H9 (cell line): Measurements from ENCODE around the gene ADAM23. TPM values are rescaled to one million over a fixed set of nuclear protein-coding genes. Genes with fewer than 3 reads are reported as not detected.

Experiments
- DNase-seq: peaks from one replicate; pipeline ENCODE4 v3.0.0-alpha.2; 2017
- H2AFZ ChIP-seq: one replicate; pipeline ENCODE4 v1.6.1; 2013; ENCODE audit warnings: mild to moderate bottlenecking, low read length, control low read depth, moderate library complexity
- H2AK5ac ChIP-seq: 2 replicates; pipeline ENCODE4 v1.6.1; 2013; ENCODE audit warnings: low read length, control low read depth, mixed read lengths; ENCODE audit not compliant: insufficient read length
- H2BK120ac ChIP-seq: one replicate; pipeline ENCODE4 v1.6.1; 2013; ENCODE audit warnings: low read depth, mild to moderate bottlenecking, low read length, control low read depth, inconsistent platforms; ENCODE audit not compliant: poor library complexity, severe bottlenecking
- H2BK12ac ChIP-seq: 2 replicates; pipeline ENCODE4 v1.6.1; 2013; ENCODE audit warnings: low read length, control low read depth, mixed read lengths, low read depth; ENCODE audit not compliant: insufficient read length
- H2BK15ac ChIP-seq: 2 replicates; pipeline ENCODE4 v1.6.1; 2013; ENCODE audit warnings: low read depth, low read length, control low read depth
- H2BK20ac ChIP-seq: one replicate; pipeline ENCODE4 v1.6.1; 2013; ENCODE audit warnings: low read depth, mild to moderate bottlenecking, low read length, control low read depth, inconsistent platforms; ENCODE audit not compliant: poor library complexity, severe bottlenecking
- H2BK5ac ChIP-seq: 2 replicates; pipeline ENCODE4 v1.6.1; 2013; ENCODE audit warnings: low read length, control low read depth, mixed read lengths; ENCODE audit not compliant: insufficient read length
- H3K14ac ChIP-seq: 2 replicates; pipeline ENCODE4 v1.6.1; 2013; ENCODE audit warnings: low read length, control low read depth; ENCODE audit not compliant: insufficient read depth
- H3K18ac ChIP-seq: 2 replicates; pipeline ENCODE4 v1.6.1; 2013; ENCODE audit warnings: low read depth, mild to moderate bottlenecking, mixed read lengths, low read length, control low read depth; ENCODE audit not compliant: insufficient read length
- H3K23ac ChIP-seq: 2 replicates; pipeline ENCODE4 v1.6.1; 2013; ENCODE audit warnings: low read length, control low read depth, mixed read lengths, low read depth; ENCODE audit not compliant: insufficient read length
- H3K23me2 ChIP-seq: 2 replicates; pipeline ENCODE4 v1.6.1; 2013; ENCODE audit warnings: low read depth, mild to moderate bottlenecking, mixed read lengths, low read length, control low read depth; ENCODE audit not compliant: insufficient read length, poor library complexity, severe bottlenecking
- H3K27ac ChIP-seq: 2 replicates; pipeline ENCODE4 v1.5.1; 2013; ENCODE audit warnings: low read length, control low read depth, mixed read lengths, low read depth; ENCODE audit not compliant: insufficient read length
- H3K27me3 ChIP-seq: 2 replicates; pipeline ENCODE4 v1.6.1; 2013; ENCODE audit warnings: low read length, control low read depth, inconsistent platforms; ENCODE audit not compliant: insufficient read depth
- H3K4ac ChIP-seq: 2 replicates; pipeline ENCODE4 v1.6.1; 2013; ENCODE audit warnings: low read depth, mild to moderate bottlenecking, control low read depth, inconsistent platforms, low read length, moderate library complexity
- H3K4me1 ChIP-seq: 2 replicates; pipeline ENCODE4 v1.6.1; 2013; ENCODE audit warnings: low read length, control low read depth, inconsistent platforms; ENCODE audit not compliant: insufficient read depth
- H3K4me2 ChIP-seq: 2 replicates; pipeline ENCODE4 v1.6.1; 2013; ENCODE audit warnings: low read length, control low read depth, mixed read lengths; ENCODE audit not compliant: insufficient read length, insufficient read depth
- H3K56ac ChIP-seq: 2 replicates; pipeline ENCODE4 v1.6.1; 2013; ENCODE audit warnings: low read depth, mild to moderate bottlenecking, mixed read lengths, low read length, control low read depth; ENCODE audit not compliant: insufficient read length
- H3K79me1 ChIP-seq: 2 replicates; pipeline ENCODE4 v1.6.1; 2013; ENCODE audit warnings: low read depth, mild to moderate bottlenecking, moderate library complexity, low read length, control low read depth, inconsistent platforms; ENCODE audit not compliant: insufficient read depth, poor library complexity, severe bottlenecking
- H3K79me2 ChIP-seq: 2 replicates; pipeline ENCODE4 v1.6.1; 2013; ENCODE audit warnings: low read length, control low read depth, inconsistent platforms; ENCODE audit not compliant: insufficient read depth
- H3K9ac ChIP-seq: 2 replicates; pipeline ENCODE4 v1.6.1; 2013; ENCODE audit warnings: low read length, control low read depth, mixed read lengths; ENCODE audit not compliant: insufficient read length; ENCODE audit errors: extremely low read depth
- H3K9me3 ChIP-seq: one replicate; pipeline ENCODE4 v1.6.1; 2013; ENCODE audit warnings: low read depth, low read length, inconsistent platforms; ENCODE audit not compliant: control insufficient read depth
- H3T11ph ChIP-seq: one replicate; pipeline ENCODE4 v1.6.1; 2013; ENCODE audit warnings: mild to moderate bottlenecking, low read length, control low read depth, inconsistent platforms
- H4K20me1 ChIP-seq: one replicate; pipeline ENCODE4 v1.6.1; 2013; ENCODE audit not compliant: control insufficient read depth, insufficient read length, insufficient read depth
- H4K5ac ChIP-seq: 2 replicates; pipeline ENCODE4 v1.6.1; 2013; ENCODE audit warnings: low read depth, mild to moderate bottlenecking, mixed read lengths, low read length, control low read depth; ENCODE audit not compliant: insufficient read length
- H4K8ac ChIP-seq: replicated peaks from 2 replicates; pipeline ENCODE4 v1.6.1; 2013; ENCODE audit warnings: low read length, control low read depth, mixed read lengths, low read depth; ENCODE audit not compliant: insufficient read length
- H4K91ac ChIP-seq: 2 replicates; pipeline ENCODE4 v1.6.1; 2013; ENCODE audit warnings: low read depth, mild to moderate bottlenecking, moderate library complexity, mixed read lengths, low read length, control low read depth; ENCODE audit not compliant: insufficient read length
- H3K27ac Mint-ChIP-seq, 3 experiments: 2 replicates in 2 of 3; 3 replicates in 1 of 3; pipeline ENCODE4 v1.8.0; 2020 to 2021; ENCODE audit warnings: mixed read lengths in 3 of 3, mild to moderate bottlenecking in 1 of 3, moderate library complexity in 1 of 3
- H3K27me3 Mint-ChIP-seq: 2 replicates; pipeline ENCODE4 v1.8.0; 2021; ENCODE audit warnings: low read depth, mild to moderate bottlenecking, moderate library complexity, mixed read lengths
- H3K36me3 Mint-ChIP-seq, 3 experiments: 2 replicates in 2 of 3; 3 replicates in 1 of 3; pipeline ENCODE4 v1.8.0; 2020 to 2021; ENCODE audit warnings: low read depth in 3 of 3, mixed read lengths in 3 of 3; ENCODE audit not compliant: insufficient read depth in 1 of 3
- H3K4me1 Mint-ChIP-seq, 2 experiments: 2 replicates each; pipeline ENCODE4 v1.8.0; 2020; ENCODE audit warnings: mixed read lengths in 2 of 2
- H3K4me3 Mint-ChIP-seq, 2 experiments: 2 replicates in 1 of 2; 3 replicates in 1 of 2; pipeline ENCODE4 v1.8.0; 2020 to 2021; ENCODE audit warnings: mild to moderate bottlenecking in 2 of 2, mixed read lengths in 2 of 2, moderate library complexity in 1 of 2
- H3K9me3 Mint-ChIP-seq, 2 experiments: 2 replicates in 1 of 2; 3 replicates in 1 of 2; pipeline ENCODE4 v1.8.0; 2020; ENCODE audit warnings: mild to moderate bottlenecking in 2 of 2, mixed read lengths in 2 of 2, moderate library complexity in 1 of 2
- CTCF ChIP-seq: fragments of 200-600 bp; sonication (generic); conservative IDR thresholded peaks from 3 replicates; pipeline ENCODE4 v1.8.0; 2021; ENCODE audit warnings: antibody characterized with exemption, mild to moderate bottlenecking
- WGBS: extraction: QIAGEN DNeasy Blood & Tissue Kit; methylation state at CpG from one replicate; pipeline ENCODE4 v1.1.7; 2013; ENCODE audit warnings: missing lambda C conversion rate, low lambda C conversion rate, mixed read lengths; ENCODE audit not compliant: insufficient read length; ENCODE audit errors: extremely low coverage; 5-methylcytosine and 5-hydroxymethylcytosine counted together
- total RNA-seq: library from RNA; stranded (reverse); gene quantifications from 2 replicates; pipeline ENCODE4 v1.2.1, GENCODE V29; 2021

The ADAM23 gene
- total RNA-seq, 1 experiment from 2014 or later = 21.4 TPM

- Histone ChIP-seq H3K79me1 (no peaks in the 10 kb centered on the region), H2AFZ (no peak overlapping the region), H3K4ac (no peak overlapping the region), H2BK12ac (no peak overlapping the region), H3K9ac (no peak overlapping the region), H4K91ac (no peak overlapping the region), H4K20me1 (no peaks in the 10 kb centered on the region), H3K27me3 (no peaks in the 10 kb centered on the region), H3K27ac (no peak overlapping the region), H2AK5ac (no peak overlapping the region), H2BK20ac (no peak overlapping the region), H3K4me2 (no peak overlapping the region), H3T11ph (no peak overlapping the region), H2BK5ac (no peak overlapping the region), H3K14ac (no peak overlapping the region), H3K56ac (no peak overlapping the region), H3K79me2 (no peaks in the 10 kb centered on the region), H3K23me2 (no peaks in the 10 kb centered on the region), H4K5ac (no peak overlapping the region), H3K9me3 (no peaks in the 10 kb centered on the region), H3K23ac (no peak overlapping the region), H4K8ac (no peak overlapping the region), H2BK15ac (no peak overlapping the region), H3K4me1 (no peaks in the 10 kb centered on the region), H3K18ac (no peak overlapping the region), H2BK120ac (no peak overlapping the region)
- H3K9me3 Mint-ChIP-seq = peaks cover 0 to 5% of the 10 kb centered on the region in 2 experiments; a peak in 1 of 5 replicates
- TF ChIP-seq CTCF = no peak
- peaks cover 0 to 3% (median 0%) of the 10 kb centered on the region in 3 experiments; a peak in 2 of 7 replicates for H3K36me3 Mint-ChIP-seq
- DNase-seq = no peak
- H3K27ac Mint-ChIP-seq = no peak overlapping the region
- no CpG with 5 or more reads among the region's 11 CpGs for WGBS
- H3K27me3 Mint-ChIP-seq = peaks cover 10% of the 10 kb centered on the region
- H3K4me3 Mint-ChIP-seq = no peak overlapping the region
- H3K4me1 Mint-ChIP-seq = no peaks in the 10 kb centered on the region
Observed at GRCh38 chr2:206408323-206409320, 34.7 kb upstream of the ADAM23 start.
